SU-DHL-6 (cell line): ENCODE results near the gene OR5H6.

ENCODE experiments used
- H2AFZ ChIP-seq: fragments of 200-600 bp; sonication (generic); 2 replicates; pipeline ENCODE4 v1.6.1; 2014; ENCODE audit warnings: low read depth, mild to moderate bottlenecking, moderate library complexity, mixed read lengths, antibody characterized with exemption, low read length; ENCODE audit not compliant: severe bottlenecking
- H3F3A ChIP-seq: fragments of 200-600 bp; shearing (Covaris generic); 2 replicates; pipeline ENCODE4 v1.6.0; 2016; ENCODE audit warnings: antibody characterized with exemption, mild to moderate bottlenecking; ENCODE audit not compliant: insufficient read depth
- H3K27ac ChIP-seq: fragments of 200-600 bp; sonication (generic); 2 replicates; pipeline ENCODE4 v1.5.1; 2016; ENCODE audit warnings: low read depth, mild to moderate bottlenecking, low read length, moderate library complexity, mixed read lengths
- H3K27me3 ChIP-seq: fragments of 200-600 bp; sonication (generic), shearing (Covaris generic); 2 replicates; pipeline ENCODE4 v1.6.0; 2014; ENCODE audit warnings: mild to moderate bottlenecking, low read length
- H3K36me3 ChIP-seq: fragments of 200-600 bp; sonication (generic); 2 replicates; pipeline ENCODE4 v1.6.1; 2014; ENCODE audit warnings: mild to moderate bottlenecking, low read length, mixed read lengths
- H3K4me2 ChIP-seq: fragments of 300-600, 200-600 bp; shearing (Covaris generic), sonication (generic); 2 replicates; pipeline ENCODE4 v1.6.0; 2014; ENCODE audit warnings: low read length, low read depth, mild to moderate bottlenecking; ENCODE audit not compliant: poor library complexity, severe bottlenecking
- H3K4me3 ChIP-seq: fragments of 200-600 bp; sonication (generic); 2 replicates; pipeline ENCODE4 v1.5.1; 2014; ENCODE audit warnings: antibody characterized with exemption, low read length, mild to moderate bottlenecking, mixed read lengths; ENCODE audit not compliant: insufficient read depth, poor library complexity, severe bottlenecking
- H3K79me2 ChIP-seq: fragments of 200-600 bp; sonication (generic); 2 replicates; pipeline ENCODE4 v1.6.1; 2014; ENCODE audit warnings: mild to moderate bottlenecking, low read length, moderate library complexity; ENCODE audit not compliant: insufficient read depth
- H3K9ac ChIP-seq: fragments of 200-600 bp; sonication (generic); 2 replicates; pipeline ENCODE4 v1.7.0; 2014; ENCODE audit warnings: mild to moderate bottlenecking, low read length
- H3K9me2 ChIP-seq: fragments of 200-600 bp; sonication (generic); replicated peaks from 2 replicates; pipeline ENCODE4 v1.6.1; 2014; ENCODE audit warnings: low read length; ENCODE audit not compliant: insufficient read depth
- H3K9me3 ChIP-seq: fragments of 200-600 bp; sonication (generic); 2 replicates; pipeline ENCODE4 v1.6.1; 2014; ENCODE audit warnings: low read length, mixed read lengths; ENCODE audit not compliant: insufficient read depth
- H4K20me1 ChIP-seq: fragments of 200-600 bp; sonication (generic); 2 replicates; pipeline ENCODE4 v1.6.1; 2014; ENCODE audit warnings: low read depth, mild to moderate bottlenecking, antibody characterized with exemption, low read length, moderate library complexity, mixed read lengths
- EZH2phosphoT487 ChIP-seq: fragments of 200-600 bp; sonication (generic), shearing (Covaris generic); conservative IDR thresholded peaks from 2 replicates; pipeline ENCODE4 v1.6.1; 2018; ENCODE audit warnings: mild to moderate bottlenecking, antibody characterized with exemption, low read length, moderate library complexity, mixed read lengths
- TF ChIP-seq, protein P1 (sequence below): fragments of 200-600 bp; sonication (generic); IDR thresholded peaks from one replicate; pipeline ENCODE4 v1.5.1; 2017; ENCODE audit warnings: antibody characterized with exemption, mild to moderate bottlenecking, low read length, moderate library complexity; ENCODE audit not compliant: insufficient read depth, poor library complexity, severe bottlenecking

OR5H6 gene

DNA sequence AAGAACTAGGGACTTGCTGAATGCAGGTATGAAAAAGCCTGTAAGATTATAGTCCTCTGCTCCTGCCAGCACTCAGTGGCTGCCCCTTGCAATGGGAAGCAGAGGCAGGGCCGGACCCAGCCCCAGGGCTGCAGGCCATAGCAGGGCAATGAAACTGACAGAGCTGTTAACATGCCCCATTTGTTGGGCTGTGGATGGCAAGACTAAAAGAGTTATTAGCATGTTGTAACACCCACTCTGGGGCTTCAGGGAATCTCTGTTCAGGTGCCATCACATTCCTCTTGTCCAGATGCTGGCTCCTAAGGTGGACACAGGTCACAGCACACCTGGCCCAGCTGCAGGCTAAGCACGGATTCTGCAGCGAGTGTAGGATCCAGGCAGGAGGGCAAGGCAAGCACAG, 10.9 kb downstream of the OR5H6 start:
- no peak for TF ChIP-seq EZH2phosphoT487
- TF ChIP-seq, protein P1, sequence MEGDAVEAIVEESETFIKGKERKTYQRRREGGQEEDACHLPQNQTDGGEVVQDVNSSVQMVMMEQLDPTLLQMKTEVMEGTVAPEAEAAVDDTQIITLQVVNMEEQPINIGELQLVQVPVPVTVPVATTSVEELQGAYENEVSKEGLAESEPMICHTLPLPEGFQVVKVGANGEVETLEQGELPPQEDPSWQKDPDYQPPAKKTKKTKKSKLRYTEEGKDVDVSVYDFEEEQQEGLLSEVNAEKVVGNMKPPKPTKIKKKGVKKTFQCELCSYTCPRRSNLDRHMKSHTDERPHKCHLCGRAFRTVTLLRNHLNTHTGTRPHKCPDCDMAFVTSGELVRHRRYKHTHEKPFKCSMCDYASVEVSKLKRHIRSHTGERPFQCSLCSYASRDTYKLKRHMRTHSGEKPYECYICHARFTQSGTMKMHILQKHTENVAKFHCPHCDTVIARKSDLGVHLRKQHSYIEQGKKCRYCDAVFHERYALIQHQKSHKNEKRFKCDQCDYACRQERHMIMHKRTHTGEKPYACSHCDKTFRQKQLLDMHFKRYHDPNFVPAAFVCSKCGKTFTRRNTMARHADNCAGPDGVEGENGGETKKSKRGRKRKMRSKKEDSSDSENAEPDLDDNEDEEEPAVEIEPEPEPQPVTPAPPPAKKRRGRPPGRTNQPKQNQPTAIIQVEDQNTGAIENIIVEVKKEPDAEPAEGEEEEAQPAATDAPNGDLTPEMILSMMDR = no peak
- H4K20me1 ChIP-seq = no peaks in the 10 kb centered on the region
- no peak overlapping the region for H3K27ac ChIP-seq
- no peak overlapping the region for H3K4me3 ChIP-seq
- H3F3A ChIP-seq = no peaks in the 10 kb centered on the region
- no peak overlapping the region for H2AFZ ChIP-seq
- no peaks in the 10 kb centered on the region for H3K9me3 ChIP-seq
- no peaks in the 10 kb centered on the region for H3K9me2 ChIP-seq
- H3K9ac ChIP-seq = no peak overlapping the region
- no peak overlapping the region for H3K4me2 ChIP-seq
- no peaks in the 10 kb centered on the region for H3K79me2 ChIP-seq
- H3K27me3 ChIP-seq = no peaks in the 10 kb centered on the region
- H3K36me3 ChIP-seq = no peaks in the 10 kb centered on the region

DNA sequence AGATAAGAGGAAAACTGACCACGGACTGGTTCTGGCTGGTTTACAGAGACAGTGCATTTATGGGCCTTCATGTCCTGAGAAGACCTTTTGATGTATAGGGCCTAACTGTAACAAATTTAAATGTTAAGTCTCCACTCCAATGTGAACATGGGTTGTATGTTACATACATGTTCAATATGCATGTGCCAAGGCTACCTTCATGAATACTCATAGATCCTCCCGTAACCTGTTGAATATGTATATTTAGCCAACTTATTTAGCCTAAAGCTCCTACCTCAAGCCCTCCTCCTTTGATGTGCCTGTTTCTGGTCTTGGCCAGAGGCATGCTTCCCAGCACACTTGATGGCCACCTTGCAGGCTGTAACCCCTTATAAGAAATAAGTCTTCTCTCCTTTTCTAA, 18.2 kb downstream of the OR5H6 start, which contains the start of gene OR5H2:
TSS of gene OR5H2 (plus strand) at position 301 of the 400 bp plus-strand sequence. CDS start 398 bp downstream, outside the sequence.
- H3K27ac ChIP-seq = no peak within 1 kb of the TSS
- no peaks in the 10 kb centered on the region for H3K79me2 ChIP-seq
- H2AFZ ChIP-seq = no peak within 1 kb of the TSS
- H3F3A ChIP-seq = no peaks in the 10 kb centered on the region
- H3K4me2 ChIP-seq = no peak within 1 kb of the TSS
- TF ChIP-seq EZH2phosphoT487 = no peak
- TF ChIP-seq, protein P1 = no peak
- H3K36me3 ChIP-seq = no peaks in the 10 kb centered on the region
- H3K9me2 ChIP-seq = no peaks in the 10 kb centered on the region
- no peak within 1 kb of the TSS for H3K4me3 ChIP-seq
- no peaks in the 10 kb centered on the region for H3K27me3 ChIP-seq
- no peaks in the 10 kb centered on the region for H4K20me1 ChIP-seq
- H3K9me3 ChIP-seq = no peaks in the 10 kb centered on the region
- no peak within 1 kb of the TSS for H3K9ac ChIP-seq

DNA sequence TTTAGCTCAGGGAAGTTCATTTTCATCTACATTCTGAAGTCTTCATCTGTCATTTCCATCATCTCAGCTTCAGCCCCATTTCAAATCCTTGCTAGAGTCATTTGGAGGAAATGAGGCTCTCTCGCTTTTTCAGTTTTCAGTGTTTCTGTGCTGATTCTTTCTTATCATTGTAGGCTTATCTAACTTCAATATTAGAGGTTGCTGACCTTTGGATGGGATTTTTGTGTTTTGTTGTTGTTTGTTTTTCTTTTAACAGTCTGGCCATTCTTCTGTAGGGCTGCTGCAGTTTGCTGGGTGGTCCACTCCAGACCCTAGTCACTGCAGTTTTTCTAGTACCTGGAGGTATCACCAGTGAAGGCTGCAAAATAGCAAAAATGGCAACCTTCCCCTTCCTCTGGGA, 26.9 kb downstream of the OR5H6 start:
- no peaks in the 10 kb centered on the region for H3K36me3 ChIP-seq
- H3K79me2 ChIP-seq = no peaks in the 10 kb centered on the region
- no peak overlapping the region for H2AFZ ChIP-seq
- H3K4me3 ChIP-seq = no peak overlapping the region
- H3K9me2 ChIP-seq = no peaks in the 10 kb centered on the region
- H3K9me3 ChIP-seq = no peaks in the 10 kb centered on the region
- no peak overlapping the region for H3K9ac ChIP-seq
- H3K4me2 ChIP-seq = no peak overlapping the region
- no peaks in the 10 kb centered on the region for H3F3A ChIP-seq
- TF ChIP-seq, protein P1 = no peak
- TF ChIP-seq EZH2phosphoT487 = no peak
- no peak overlapping the region for H3K27ac ChIP-seq
- H3K27me3 ChIP-seq = no peaks in the 10 kb centered on the region
- no peaks in the 10 kb centered on the region for H4K20me1 ChIP-seq
